NCI-H1930 (cell line): ENCODE measurements around the gene OR2W3.

Experiments
- DNase-seq, 2 experiments: peaks; one replicate each; lab custom pipeline; 2025; lab: John Stamatoyannopoulos, UW

The OR2W3 gene

DNA sequence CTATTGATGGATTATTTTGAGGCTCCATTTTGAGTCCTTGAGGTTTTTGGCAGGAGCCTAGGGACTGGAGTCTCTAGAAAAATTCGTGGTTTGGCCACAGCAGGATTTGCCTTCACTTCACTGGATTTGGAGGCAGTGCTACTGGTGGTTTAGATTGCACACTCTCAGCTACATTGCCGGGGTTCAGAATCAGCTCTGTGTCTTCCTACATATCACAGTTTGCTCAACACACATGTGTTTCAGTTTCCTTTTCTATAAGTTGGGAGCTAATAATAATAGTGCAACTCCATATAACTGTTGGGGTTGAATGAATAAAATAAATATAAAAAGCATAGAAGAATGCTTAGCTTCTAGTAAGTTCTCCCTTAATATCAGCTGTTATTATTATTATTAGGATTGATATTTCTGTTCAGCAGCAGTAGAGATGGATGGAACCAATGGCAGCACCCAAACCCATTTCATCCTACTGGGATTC is at the start of gene OR2W3:
Gene OR2W3 (plus strand): TSS at position 425 of the 475 bp plus-strand sequence. CDS start 0 bp downstream, at position 425.
- no peak for DNase-seq

DNA sequence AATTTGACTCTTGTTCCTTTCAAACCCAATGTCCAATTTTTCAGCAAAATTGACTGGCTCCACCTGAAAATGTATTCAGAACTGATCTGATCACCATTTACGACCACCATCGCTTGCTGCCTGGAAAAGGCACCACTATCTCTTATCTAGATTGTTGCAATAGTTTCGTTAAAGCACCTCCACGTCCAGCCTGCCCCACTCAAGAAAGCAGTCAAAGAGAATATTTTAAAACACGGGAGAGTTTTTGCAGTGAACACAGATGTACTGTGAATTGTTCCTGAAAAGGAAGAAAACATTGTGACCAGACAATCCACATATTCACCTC is 49.7 kb upstream of the OR2W3 start:
- no peak for DNase-seq

DNA sequence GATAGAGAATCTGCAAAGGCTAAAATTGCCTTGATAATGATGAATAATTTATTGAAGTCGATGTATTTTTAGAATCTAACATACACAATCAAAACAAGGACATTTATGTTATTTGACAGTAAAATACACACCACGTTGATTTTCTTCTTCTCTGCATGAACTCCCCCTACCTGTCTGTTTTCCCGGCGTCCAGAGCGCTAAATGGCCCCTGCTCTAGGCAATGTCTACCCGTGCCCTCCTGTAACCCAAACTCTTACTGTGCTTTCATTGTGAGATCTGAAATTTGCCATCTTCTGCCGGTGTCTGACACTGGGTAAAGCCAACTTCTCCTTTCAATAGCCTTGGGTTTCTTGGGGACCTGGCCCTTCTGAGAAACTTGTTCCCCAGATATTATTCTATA is 47.0 kb upstream of the OR2W3 start:
- no peak for DNase-seq

DNA sequence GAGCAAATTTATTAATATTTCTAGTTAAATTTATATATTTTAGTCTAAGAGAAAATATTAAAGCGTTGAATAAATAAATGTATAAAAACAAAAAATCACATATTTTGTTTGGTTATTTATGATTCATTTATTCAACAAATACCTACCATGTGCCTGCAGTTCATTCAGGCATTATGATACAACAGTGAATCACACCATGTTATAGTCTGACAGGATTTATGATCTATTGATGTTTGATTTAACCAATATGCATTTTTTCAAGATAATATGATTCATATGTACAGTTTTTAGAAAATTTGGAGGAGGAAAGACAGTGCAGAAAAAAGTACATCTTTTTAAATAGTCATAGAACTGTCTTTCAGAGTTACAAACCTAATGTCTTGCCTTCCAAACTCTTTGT is 45.8 kb upstream of the OR2W3 start:
- no peak for DNase-seq

DNA sequence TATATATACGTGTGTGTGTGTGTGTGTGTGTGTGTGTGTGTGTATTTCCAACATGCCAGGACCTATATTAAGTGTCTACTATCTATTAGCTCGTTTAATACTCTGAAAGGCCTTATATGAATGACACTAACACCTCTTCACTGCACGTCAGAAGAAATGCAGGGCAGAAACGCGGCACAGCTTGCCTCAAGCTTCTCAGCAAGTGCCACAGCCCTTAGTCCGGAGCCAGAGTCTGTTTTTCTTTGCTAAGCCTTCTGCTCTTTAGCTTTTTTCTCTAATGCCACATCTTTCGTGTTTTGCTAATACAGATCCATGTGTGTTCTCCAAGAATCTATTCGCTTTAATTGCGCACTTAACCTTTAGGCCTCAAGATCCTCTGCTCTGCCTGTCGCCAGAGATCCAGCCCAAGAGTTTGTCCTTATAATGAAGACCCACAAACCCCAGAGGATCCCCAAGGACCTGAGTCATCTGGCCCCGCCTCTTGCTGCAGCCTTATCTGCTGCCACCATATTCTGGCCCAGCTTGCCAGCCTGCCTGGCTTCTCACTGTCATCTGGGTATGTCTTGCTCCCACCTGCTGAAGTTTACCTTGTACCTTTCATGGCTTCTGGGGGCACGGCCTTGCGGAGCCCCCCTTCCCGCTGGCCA is 40.4 kb upstream of the OR2W3 start:
- DNase-seq = no peak

DNA sequence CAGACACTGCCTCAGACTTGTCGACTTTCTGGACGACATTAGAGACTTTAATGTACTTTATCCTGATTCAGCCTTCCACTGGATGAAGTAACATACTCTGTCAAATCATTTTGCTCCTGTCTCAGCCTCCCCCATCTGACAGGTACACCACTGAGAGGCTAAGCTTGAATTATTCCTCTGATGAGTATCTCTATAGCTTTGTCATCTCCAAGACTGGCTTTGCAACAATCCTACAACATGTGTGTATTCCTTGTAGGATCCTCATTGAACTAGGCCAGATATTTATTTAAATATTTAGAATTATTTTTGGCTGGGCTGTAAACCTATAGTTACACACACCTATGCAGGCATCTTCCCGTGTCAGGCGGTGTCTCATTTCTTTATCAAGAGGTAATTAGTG is 39.5 kb upstream of the OR2W3 start:
- no peak for DNase-seq

DNA sequence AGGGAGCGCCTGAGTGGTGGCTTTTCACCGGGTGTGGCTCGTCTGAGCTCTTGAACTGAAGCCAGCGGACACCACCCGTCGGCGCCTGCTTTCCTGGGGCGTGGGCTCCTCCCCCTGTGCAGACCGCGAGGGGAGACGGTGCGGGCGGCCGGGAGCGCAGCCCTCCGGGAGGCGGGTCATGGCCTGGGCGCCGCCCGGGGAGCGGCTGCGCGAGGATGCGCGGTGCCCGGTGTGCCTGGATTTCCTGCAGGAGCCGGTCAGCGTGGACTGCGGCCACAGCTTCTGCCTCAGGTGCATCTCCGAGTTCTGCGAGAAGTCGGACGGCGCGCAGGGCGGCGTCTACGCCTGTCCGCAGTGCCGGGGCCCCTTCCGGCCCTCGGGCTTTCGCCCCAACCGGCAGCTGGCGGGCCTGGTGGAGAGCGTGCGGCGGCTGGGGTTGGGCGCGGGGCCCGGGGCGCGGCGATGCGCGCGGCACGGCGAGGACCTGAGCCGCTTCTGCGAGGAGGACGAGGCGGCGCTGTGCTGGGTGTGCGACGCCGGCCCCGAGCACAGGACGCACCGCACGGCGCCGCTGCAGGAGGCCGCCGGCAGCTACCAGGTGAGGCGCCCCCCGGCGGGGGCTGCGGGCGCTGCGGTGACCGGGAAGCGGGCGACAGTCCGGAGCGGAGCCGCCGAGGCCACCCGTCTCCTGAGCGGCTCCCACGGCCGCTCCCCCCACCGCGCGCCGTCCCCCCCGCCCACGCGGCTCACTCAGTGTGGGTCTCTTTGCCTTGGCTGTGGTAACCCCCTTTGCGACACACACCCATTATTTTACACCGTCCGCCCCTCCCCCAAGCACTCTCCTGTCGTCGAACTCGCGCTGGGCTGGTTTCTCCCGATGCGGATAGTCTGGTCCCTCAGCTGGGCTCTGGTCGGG is 38.1 kb upstream of the OR2W3 start, which contains the start of gene TRIM58:
Gene TRIM58 (plus strand): TSS at position 119 of the 916 bp plus-strand sequence. CDS start 60 bp downstream, at position 179.
- peak; percentile 54 to 79 for DNase-seq

DNA sequence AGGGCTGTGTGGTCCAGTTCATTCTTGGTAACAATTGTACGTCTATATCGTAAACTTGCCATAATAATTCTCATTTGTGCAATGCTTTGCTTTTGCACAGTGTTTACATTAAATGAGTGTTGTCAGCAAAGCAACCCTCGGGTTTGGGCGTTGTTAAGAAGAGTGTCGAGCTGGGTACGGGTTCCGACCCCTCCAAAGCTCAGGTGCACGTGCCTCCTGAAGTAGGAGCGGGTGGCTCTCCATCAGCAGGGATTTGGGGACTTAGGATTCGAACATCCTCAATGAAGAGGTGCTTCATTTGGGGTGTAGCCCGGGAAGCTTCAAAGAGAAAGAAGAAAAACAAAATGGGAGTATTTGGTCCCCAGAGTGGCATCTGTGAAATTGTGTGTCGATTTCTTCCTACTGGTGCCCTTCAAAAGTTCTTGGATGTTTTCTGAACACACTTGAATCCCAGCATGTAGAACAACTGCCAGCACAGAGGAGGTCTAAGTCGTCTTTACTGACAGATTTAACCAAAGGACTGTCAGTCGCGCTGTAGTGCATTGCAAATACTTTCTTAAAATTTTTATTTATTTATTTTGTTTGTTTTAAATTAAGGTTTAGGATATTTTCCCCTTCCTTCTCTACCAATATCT is 37.3 kb upstream of the OR2W3 start:
- DNase-seq = no peak

DNA sequence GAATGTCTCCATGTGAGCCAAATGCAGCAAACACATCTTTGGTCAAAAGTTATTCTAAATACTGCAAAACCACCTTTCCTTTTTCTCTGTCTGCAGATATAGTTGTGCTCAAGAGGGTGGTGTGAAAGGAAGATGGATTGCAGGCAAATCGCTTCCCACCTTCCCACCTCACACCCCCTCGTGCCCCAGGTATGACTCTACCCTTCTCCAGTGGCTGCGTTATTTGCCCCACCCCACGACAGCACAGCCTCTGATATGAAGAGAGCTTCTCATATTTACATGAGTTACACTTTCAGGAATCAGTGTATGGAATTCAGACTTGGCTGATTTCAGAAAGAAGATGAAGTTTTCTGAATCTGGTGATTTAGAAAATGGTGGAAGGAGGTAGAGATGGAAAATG is 32.6 kb upstream of the OR2W3 start:
- no peak for DNase-seq

DNA sequence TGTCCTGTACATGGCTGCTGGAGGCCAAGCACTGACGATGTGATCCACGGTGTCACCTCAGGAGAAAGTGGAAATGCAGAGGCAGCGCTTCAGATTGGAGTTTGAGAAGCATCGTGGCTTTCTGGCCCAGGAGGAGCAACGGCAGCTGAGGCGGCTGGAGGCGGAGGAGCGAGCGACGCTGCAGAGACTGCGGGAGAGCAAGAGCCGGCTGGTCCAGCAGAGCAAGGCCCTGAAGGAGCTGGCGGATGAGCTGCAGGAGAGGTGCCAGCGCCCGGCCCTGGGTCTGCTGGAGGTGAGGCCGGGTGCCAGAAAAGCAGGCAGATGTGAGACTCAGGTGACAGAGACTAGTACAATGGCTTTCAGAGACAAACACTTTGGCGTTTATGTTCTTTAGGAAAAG is 30.7 kb upstream of the OR2W3 start:
- DNase-seq = no peak

DNA sequence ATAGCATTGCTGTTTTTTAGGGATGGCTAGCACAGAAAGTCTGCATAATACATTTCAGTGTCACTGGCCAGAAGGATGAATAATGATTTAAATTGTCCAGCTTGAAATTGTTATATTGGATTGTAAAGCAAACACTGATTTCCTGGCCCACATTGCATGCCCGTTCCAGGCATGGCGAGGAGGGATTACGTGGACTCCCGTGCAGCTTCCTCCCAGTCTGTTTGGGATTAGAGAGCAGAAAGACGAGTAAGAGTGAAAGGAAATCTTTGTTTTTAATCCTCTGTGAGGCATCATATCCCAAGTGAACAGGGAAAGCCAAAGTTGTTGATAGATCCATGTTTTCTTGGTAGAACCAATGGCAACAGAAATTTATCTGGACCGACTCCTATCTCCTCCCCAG is 30.0 kb upstream of the OR2W3 start:
- DNase-seq = no peak

DNA sequence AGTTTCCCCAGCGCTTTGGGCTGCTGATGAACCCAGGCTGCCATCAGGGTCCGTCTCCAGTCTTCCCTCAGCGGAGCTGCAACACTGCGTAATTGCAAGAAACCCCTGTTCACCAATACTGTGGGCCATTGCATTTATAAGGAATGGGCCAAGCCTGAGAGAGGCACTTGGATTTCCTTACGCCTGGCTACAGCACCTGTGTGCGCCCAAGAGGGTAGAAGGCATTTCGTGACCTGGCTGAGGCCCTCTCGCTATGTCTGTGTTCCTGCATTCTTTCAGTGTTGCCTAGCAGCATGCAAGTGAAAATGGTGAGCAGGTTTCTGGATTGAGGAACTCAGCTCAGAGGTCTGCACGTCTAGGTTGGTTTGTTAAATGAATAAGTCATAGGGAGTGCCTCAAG is 12.0 kb upstream of the OR2W3 start:
- DNase-seq = no peak

DNA sequence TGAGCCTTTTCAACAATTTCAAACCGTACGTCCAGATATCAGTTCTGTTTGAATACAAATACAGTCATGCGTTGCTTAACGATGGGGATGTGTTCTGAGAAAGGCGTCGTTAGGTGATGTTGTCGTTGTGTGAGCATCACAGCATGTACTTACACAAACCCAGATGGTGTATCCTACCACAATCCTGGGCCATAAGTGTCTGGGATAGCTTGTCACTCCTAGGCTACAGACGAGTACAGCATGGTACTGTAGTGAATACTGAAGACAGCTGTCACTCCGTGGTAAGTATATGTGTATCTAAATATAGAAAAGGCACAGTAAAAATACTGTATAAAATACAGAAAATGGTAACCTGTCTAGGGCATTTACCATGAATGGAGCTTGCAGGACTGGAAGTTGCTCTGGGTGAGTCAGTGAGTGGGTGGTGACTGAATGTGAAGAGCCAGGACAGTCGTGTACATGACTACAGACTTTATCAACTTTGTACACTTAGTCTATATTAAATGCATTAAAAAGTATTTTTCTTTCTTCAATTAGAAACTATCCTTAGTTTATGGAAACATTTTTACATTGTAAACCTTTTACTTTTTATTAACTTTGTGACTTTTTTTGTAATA is 10.5 kb upstream of the OR2W3 start:
- no peak for DNase-seq

DNA sequence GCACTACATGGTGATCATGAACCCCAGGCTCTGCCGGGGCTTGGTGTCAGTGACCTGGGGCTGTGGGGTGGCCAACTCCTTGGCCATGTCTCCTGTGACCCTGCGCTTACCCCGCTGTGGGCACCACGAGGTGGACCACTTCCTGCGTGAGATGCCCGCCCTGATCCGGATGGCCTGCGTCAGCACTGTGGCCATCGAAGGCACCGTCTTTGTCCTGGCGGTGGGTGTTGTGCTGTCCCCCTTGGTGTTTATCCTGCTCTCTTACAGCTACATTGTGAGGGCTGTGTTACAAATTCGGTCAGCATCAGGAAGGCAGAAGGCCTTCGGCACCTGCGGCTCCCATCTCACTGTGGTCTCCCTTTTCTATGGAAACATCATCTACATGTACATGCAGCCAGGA is 589 bp downstream of the OR2W3 start:
- DNase-seq = no peak

DNA sequence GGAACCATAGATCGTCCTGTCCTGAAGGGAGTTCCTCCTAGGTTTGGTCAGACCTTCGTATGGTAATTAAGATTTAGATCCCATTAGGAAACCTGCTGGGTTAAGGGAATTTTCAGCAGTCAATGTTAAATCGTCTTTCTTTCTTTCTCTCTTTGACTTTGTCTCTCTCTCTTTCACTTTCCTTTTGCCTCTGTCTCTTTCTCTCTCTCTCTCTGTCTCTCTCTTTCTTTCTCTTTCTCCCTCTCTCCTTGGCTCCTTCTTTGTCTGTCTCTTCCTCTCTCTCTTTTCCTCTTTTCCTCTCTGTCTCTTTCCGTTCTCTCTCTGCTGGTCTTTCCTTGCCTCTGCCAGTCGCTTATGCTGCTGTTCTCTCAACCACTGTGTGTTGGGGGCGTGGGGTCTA is 8.7 kb downstream of the OR2W3 start:
- DNase-seq = no peak

DNA sequence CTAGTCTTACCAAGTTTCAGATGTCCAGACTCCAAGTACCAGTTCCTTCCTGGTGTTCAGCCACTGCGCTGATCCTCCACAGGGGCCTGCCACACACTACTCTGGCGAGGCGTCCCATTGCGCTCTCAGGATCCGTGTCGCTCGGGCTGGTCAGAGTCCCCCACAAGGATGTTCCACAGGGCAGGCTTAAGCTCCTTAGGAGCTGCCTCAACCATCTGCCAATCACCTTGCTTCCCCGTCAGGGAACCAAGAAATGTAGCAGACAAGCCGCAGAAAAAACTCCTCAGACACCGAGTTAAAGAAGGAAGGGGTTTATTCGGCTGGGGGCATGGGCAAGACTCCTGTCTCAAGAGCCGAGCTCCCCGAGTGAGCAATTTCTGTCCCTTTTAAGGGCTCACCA is 9.8 kb downstream of the OR2W3 start:
- no peak for DNase-seq

DNA sequence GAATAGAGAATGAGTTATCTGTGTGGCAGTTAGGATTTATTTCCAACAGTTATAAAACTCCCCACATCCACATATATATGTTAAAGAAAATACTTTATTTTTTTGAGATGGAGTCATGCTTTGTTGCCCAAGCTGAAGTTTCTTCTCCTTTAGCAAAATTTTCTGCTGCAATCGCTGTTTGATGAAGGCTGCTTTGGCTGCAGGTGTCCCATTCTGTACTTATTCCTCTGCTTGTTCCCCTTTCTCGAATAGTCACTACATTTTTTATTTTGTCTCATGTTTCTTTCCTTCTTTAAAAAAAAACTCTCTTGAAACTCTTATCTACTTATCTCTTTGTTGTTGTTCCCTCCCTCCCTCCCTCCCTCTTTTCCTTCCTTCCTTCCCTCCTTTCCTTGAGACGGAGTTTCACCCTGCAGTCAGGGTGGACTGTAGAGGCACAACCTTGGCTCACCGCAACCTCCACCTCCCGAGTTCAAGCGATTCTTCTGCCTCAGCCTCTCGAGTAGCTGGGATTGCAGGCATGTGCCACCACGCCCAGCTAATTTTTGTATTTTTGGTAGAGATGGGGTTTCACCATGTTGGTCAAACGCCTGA is 10.6 kb downstream of the OR2W3 start:
- no peak for DNase-seq

DNA sequence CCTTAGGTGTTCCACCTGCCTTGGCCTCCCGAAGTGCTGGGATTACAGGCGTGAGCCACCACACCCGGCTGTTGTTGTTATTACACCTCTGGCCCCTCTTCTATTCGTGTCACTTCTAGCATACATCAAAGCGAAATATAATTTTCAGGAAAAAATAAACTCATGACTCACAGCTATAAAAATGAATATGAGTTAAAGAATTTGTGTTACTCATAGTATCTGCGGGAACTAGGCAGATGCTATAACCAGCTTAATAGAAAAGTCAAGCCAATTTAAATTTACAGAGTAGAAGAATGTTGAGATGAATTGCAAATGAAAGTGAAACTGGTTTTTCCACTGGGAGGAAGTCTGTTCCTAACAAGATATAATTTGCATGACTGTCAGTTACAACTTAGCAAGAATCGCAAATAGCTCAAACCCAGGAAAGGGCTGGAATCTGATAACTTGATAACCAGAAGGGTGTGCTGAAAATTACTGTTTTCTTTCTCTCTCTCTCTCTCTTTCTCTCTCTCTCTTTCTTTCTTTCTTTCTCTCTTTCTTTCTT is 11.2 kb downstream of the OR2W3 start:
- DNase-seq = no peak

DNA sequence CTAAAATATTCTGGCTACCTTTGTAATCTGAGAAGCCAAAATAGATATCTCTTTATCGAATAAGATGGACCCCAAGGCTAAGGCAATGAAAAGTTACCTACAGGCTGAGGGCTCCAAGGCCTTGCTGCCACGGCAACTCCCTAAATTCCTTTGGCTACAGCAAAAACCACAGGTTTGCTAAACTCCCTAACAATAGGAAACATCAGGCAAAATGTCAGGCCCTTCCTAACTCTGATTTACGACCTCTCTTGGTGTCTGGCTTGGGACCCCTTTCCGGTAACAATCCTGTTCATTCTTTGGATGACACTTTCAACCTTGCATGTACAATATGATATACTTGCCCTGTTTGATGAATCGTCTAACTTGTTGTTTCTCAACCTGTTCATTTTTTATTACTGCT is 13.4 kb downstream of the OR2W3 start:
- DNase-seq = no peak

DNA sequence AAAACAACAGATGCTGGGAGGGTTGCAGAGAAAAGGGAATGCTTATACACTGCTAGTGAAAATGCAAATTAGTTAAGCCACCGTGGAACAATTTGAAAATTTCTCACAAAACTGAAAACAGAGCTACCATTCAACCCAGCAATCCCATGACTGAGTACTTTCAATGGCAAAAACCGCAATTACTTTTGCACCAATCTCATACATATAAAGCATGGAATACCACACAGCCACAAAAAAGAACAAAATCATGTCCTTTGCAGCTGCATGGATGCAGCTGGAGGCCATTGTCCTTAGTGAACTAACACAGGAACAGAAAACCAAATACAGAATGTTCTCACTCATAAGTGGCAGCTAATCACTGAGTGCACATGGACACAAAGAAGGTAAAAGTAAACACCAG is 18.4 kb downstream of the OR2W3 start:
- DNase-seq = peak; percentile 4 to 39

DNA sequence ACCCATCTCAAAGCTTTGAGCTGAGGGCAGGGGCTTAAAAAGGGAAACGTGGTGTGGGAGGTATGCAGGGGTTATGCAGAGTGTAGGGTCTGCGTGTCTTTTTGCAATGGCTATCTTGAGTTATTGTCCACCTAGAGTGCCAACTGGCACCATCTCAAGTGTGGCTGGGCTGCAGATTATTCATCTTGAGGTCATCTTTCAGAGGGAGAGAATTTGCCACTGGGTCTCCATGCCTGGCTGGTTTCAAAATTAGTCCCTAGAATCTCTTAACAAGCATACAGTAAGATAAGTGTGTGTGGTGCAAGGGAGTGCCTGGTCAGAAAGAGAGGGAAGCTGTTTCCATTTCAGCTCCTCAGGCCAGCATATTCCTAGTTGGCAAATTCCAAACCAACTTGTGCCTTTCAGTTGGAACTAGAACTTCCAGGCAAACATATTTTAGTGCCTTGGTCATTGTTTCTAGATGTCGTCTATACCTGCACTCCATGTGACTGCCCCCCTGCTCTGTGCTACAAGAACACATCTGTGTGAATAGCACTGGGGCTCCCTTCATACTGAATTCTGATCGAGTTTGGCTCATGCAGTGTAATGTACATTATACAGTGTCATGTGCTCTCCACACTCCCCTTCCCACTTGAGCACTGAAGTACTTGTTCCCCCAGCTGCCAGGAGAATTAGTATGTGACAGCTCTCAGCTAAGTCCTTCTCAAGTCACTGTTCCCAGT is 19.7 kb downstream of the OR2W3 start:
- DNase-seq = no peak
